ENCODE data around the gene RGL1.

Gene RGL1

GRCh38 chr1:183850852-183851251 is 45.9 kb downstream of the RGL1 start:
- no peak for TF ChIP-seq EZH2 (optimal IDR thresholded peaks at IDR 0.05; ENCODE audit: low read depth, low read length)
- TF ChIP-seq EZH2phosphoT487 (IDR thresholded peaks at IDR 0.05; ENCODE audit: low read length): no peak
- no peak for TF ChIP-seq CTCF (IDR thresholded peaks at IDR 0.05; ENCODE audit: low read length)
- Histone ChIP-seq H3K4me3 (ENCODE audit: low read length) (no peak overlapping the region), H3K9ac (ENCODE audit: low read length) (no peak overlapping the region), H3K9me2 (replicated peaks; ENCODE audit: insufficient read depth, low read length) (no peaks in the 10 kb centered on the region), H3K4me1 (ENCODE audit: low read length) (no peaks in the 10 kb centered on the region), H3K27me3 (replicated peaks; ENCODE audit: insufficient read depth, low read length) (no peaks in the 10 kb centered on the region), H3K9me3 (replicated peaks; ENCODE audit: insufficient read depth, low read length) (no peaks in the 10 kb centered on the region), H3F3A (ENCODE audit: insufficient read depth, low read length) (no peaks in the 10 kb centered on the region), H2AFZ (ENCODE audit: low read length) (no peak overlapping the region), H4K20me1 (ENCODE audit: insufficient read depth, low read length) (no peaks in the 10 kb centered on the region), H3K27ac (ENCODE audit: low read length) (no peak overlapping the region), H3K79me2 (ENCODE audit: low read length) (peaks cover 20% of the 10 kb centered on the region), H3K4me2 (ENCODE audit: low read depth, low read length) (no peak overlapping the region), H3K36me3 (replicated peaks; ENCODE audit: insufficient read depth, low read length) (no peaks in the 10 kb centered on the region)
- no peak for DNase-seq

- H3K27ac ChIP-seq (ENCODE audit: low read length): no peak overlapping the region
- no peaks in the 10 kb centered on the region for H3K9me3 ChIP-seq (replicated peaks; ENCODE audit: insufficient read depth, low read length)
- H2AFZ ChIP-seq (ENCODE audit: low read length): no peak overlapping the region
- H3K4me2 ChIP-seq (ENCODE audit: low read depth, low read length): no peak overlapping the region
- TF ChIP-seq EZH2phosphoT487 (IDR thresholded peaks at IDR 0.05; ENCODE audit: low read length) (no peak), CTCF (IDR thresholded peaks at IDR 0.05; ENCODE audit: low read length) (no peak), EZH2 (optimal IDR thresholded peaks at IDR 0.05; ENCODE audit: low read depth, low read length) (no peak)
- no peak for DNase-seq
- no peak overlapping the region for H3K9ac ChIP-seq (ENCODE audit: low read length)
- no peaks in the 10 kb centered on the region for H3K4me1 ChIP-seq (ENCODE audit: low read length)
- no peak overlapping the region for H3K4me3 ChIP-seq (ENCODE audit: low read length)
- no peaks in the 10 kb centered on the region for H3F3A ChIP-seq (ENCODE audit: insufficient read depth, low read length)
- H4K20me1 ChIP-seq (ENCODE audit: insufficient read depth, low read length): no peaks in the 10 kb centered on the region
- H3K79me2 ChIP-seq (ENCODE audit: low read length): peaks cover 4% of the 10 kb centered on the region; the same call in 1 of the 2 replicates
- H3K36me3 ChIP-seq (replicated peaks; ENCODE audit: insufficient read depth, low read length): no peaks in the 10 kb centered on the region
- H3K9me2 ChIP-seq (replicated peaks; ENCODE audit: insufficient read depth, low read length): no peaks in the 10 kb centered on the region
- no peaks in the 10 kb centered on the region for H3K27me3 ChIP-seq (replicated peaks; ENCODE audit: insufficient read depth, low read length)
Measured at GRCh38 chr1:183859119-183859518, 54.2 kb downstream of the RGL1 start.

- peaks cover 4% of the 10 kb centered on the region; the same call in 1 of the 2 replicates for H3K79me2 ChIP-seq (ENCODE audit: low read length)
- H3K9me2 ChIP-seq (replicated peaks; ENCODE audit: insufficient read depth, low read length): no peaks in the 10 kb centered on the region
- no peak for TF ChIP-seq CTCF (IDR thresholded peaks at IDR 0.05; ENCODE audit: low read length)
- TF ChIP-seq EZH2 (optimal IDR thresholded peaks at IDR 0.05; ENCODE audit: low read depth, low read length): no peak
- no peak for TF ChIP-seq EZH2phosphoT487 (IDR thresholded peaks at IDR 0.05; ENCODE audit: low read length)
- no peak overlapping the region for H3K4me2 ChIP-seq (ENCODE audit: low read depth, low read length)
- no peaks in the 10 kb centered on the region for H3K4me1 ChIP-seq (ENCODE audit: low read length)
- no peak overlapping the region for H3K9ac ChIP-seq (ENCODE audit: low read length)
- H3F3A ChIP-seq (ENCODE audit: insufficient read depth, low read length): no peaks in the 10 kb centered on the region
- no peaks in the 10 kb centered on the region for H3K27me3 ChIP-seq (replicated peaks; ENCODE audit: insufficient read depth, low read length)
- no peaks in the 10 kb centered on the region for H3K36me3 ChIP-seq (replicated peaks; ENCODE audit: insufficient read depth, low read length)
- DNase-seq: no peak
- H3K9me3 ChIP-seq (replicated peaks; ENCODE audit: insufficient read depth, low read length): no peaks in the 10 kb centered on the region
- no peak overlapping the region for H3K27ac ChIP-seq (ENCODE audit: low read length)
- H3K4me3 ChIP-seq (ENCODE audit: low read length): no peak overlapping the region
- H4K20me1 ChIP-seq (ENCODE audit: insufficient read depth, low read length): no peaks in the 10 kb centered on the region
- H2AFZ ChIP-seq (ENCODE audit: low read length): no peak overlapping the region
Measured at GRCh38 chr1:183859831-183860230, 54.9 kb downstream of the RGL1 start.

Measured in MM.1S (cell line).